Endodermal cell (in vitro differentiated cells): ENCODE results near the gene ANKIB1. TPM values are rescaled to one million over a fixed set of nuclear protein-coding genes. Genes with fewer than 3 reads are reported as not detected.

Experiments
- DNase-seq: peaks from one replicate; pipeline ENCODE4 v3.0.0-alpha.2; 2017
- H3K27ac ChIP-seq: 2 replicates; pipeline ENCODE4 v1.5.1; 2013; ENCODE audit warnings: mild to moderate bottlenecking, low read depth, low read length, moderate library complexity
- H3K27me3 ChIP-seq: 2 replicates; pipeline ENCODE4 v1.6.1; 2013; ENCODE audit warnings: mild to moderate bottlenecking, low read length, moderate library complexity; ENCODE audit not compliant: insufficient read depth, control insufficient read depth, poor library complexity, severe bottlenecking
- H3K36me3 ChIP-seq: 2 replicates; pipeline ENCODE4 v1.7.0; 2013; ENCODE audit warnings: mild to moderate bottlenecking, low read length, moderate library complexity; ENCODE audit not compliant: control insufficient read depth, insufficient read depth
- H3K4me1 ChIP-seq: one replicate; pipeline ENCODE4 v1.7.0; 2013; ENCODE audit warnings: low read length; ENCODE audit not compliant: control insufficient read depth, insufficient read depth
- H3K4me3 ChIP-seq: 2 replicates; pipeline ENCODE4 v1.5.1; 2013; ENCODE audit warnings: mild to moderate bottlenecking, low read length, moderate library complexity
- H3K9ac ChIP-seq: 2 replicates; pipeline ENCODE4 v1.6.1; 2013; ENCODE audit warnings: mild to moderate bottlenecking, low read length, moderate library complexity; ENCODE audit not compliant: poor library complexity, severe bottlenecking; ENCODE audit errors: extremely low read depth
- H3K9me3 ChIP-seq: 2 replicates; pipeline ENCODE4 v1.6.1; 2013; ENCODE audit warnings: mild to moderate bottlenecking, low read length, moderate library complexity; ENCODE audit not compliant: control insufficient read depth
- H3K27ac Mint-ChIP-seq: 2 replicates; pipeline ENCODE4 v1.8.0; 2020; ENCODE audit warnings: mixed read lengths
- H3K27me3 Mint-ChIP-seq: 2 replicates; pipeline ENCODE4 v1.8.0; 2021; ENCODE audit warnings: mild to moderate bottlenecking, mixed read lengths; ENCODE audit not compliant: insufficient read depth
- H3K36me3 Mint-ChIP-seq: 2 replicates; pipeline ENCODE4 v1.8.0; 2020; ENCODE audit warnings: low read depth, mixed read lengths
- H3K4me1 Mint-ChIP-seq: 2 replicates; pipeline ENCODE4 v1.8.0; 2020; ENCODE audit warnings: mixed read lengths
- H3K4me3 Mint-ChIP-seq: 2 replicates; pipeline ENCODE4 v1.8.0; 2020; ENCODE audit warnings: mild to moderate bottlenecking, moderate library complexity, mixed read lengths
- H3K9me3 Mint-ChIP-seq: 2 replicates; pipeline ENCODE4 v1.8.0; 2020; ENCODE audit warnings: mild to moderate bottlenecking, mixed read lengths
- CTCF ChIP-seq: fragments of 200-600 bp; sonication (generic); conservative IDR thresholded peaks from 2 replicates; pipeline ENCODE4 v1.5.0; 2021; ENCODE audit warnings: antibody characterized with exemption, mild to moderate bottlenecking
- WGBS, 2 experiments: methylation state at CpG; one replicate each; pipeline versions ENCODE4 v1.1.5 to v1.1.7; 2013; ENCODE audit warnings: missing lambda C conversion rate in 2 of 2, mixed read lengths in 1 of 2; ENCODE audit not compliant: insufficient coverage in 1 of 2, insufficient read length in 1 of 2; 5-methylcytosine and 5-hydroxymethylcytosine counted together
- total RNA-seq, 2 donors: library from RNA; stranded (reverse); fragmentation: NEBNext Ultra II Directional in 1 of 2; extraction: Animal tissue kit (Norgen Biotek cat#: 25700) in 1 of 2; gene quantifications; 2 replicates in 1 of 2; 3 replicates in 1 of 2; pipeline ENCODE4 v1.2.1, GENCODE V29; 2021

ANKIB1 gene
- total RNA-seq, 2 donors from 2014 or later, result 51.4 to 60.7 TPM

- Histone ChIP-seq H3K9me3 (no peaks in the 10 kb centered on the region), H3K9ac (no peak overlapping the region), H3K27ac (no peak overlapping the region), H3K4me1 (no peaks in the 10 kb centered on the region), H3K36me3 (no peaks in the 10 kb centered on the region), H3K4me3 (no peak overlapping the region), H3K27me3 (no peaks in the 10 kb centered on the region)
- Mint-ChIP-seq H3K27me3 (no peaks in the 10 kb centered on the region), H3K4me3 (no peak overlapping the region), H3K36me3 (peaks cover 18% of the 10 kb centered on the region), H3K9me3 (peaks cover 4% of the 10 kb centered on the region), H3K27ac (no peak overlapping the region), H3K4me1 (no peaks in the 10 kb centered on the region)
- no peak for TF ChIP-seq CTCF
- no peak for DNase-seq
- 98 to 100% methylated on average over 1 to 2 of the region's 2 CpGs for WGBS, 2 experiments
Observed at GRCh38 chr7:92259610-92260247, 14.0 kb downstream of the ANKIB1 start.

DNA sequence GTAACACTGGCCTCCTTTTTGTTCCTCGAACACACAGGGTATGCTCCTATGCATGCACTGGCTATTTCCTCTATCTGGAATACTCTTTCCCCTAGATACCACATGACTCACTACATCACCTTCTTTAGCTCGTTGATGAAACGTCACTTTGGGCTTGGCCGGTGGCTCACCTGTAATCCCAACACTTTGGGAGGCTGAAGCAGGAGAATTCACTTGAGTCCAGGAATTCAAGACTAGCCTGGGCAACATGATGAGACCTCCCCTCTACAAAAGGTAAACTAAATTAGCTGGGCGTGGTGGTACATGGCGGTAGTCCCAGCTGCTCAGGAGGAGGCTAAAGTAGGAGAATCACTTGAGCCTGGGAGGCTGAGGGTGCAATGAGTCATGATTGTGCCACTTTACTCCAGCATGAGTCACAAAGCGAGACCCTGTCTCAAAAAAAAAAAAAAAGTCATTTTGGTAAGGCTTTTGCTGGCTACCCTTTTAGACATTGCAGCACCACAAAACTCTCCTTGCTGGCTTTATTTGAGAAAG, 14.5 kb downstream of the ANKIB1 start:
- no peaks in the 10 kb centered on the region for H3K36me3 ChIP-seq
- Mint-ChIP-seq H3K4me1 (no peaks in the 10 kb centered on the region), H3K27ac (no peak overlapping the region), H3K4me3 (no peak overlapping the region), H3K27me3 (no peaks in the 10 kb centered on the region), H3K36me3 (peaks cover 14% of the 10 kb centered on the region), H3K9me3 (no peaks in the 10 kb centered on the region)
- H3K4me1 ChIP-seq, result no peaks in the 10 kb centered on the region
- no peak for DNase-seq
- H3K9ac ChIP-seq, result no peak overlapping the region
- no peaks in the 10 kb centered on the region for H3K9me3 ChIP-seq
- 88 to 93% methylated on average over 7 of the region's 7 CpGs for WGBS, 2 experiments
- H3K4me3 ChIP-seq, result no peak overlapping the region
- H3K27ac ChIP-seq, result no peak overlapping the region
- TF ChIP-seq CTCF, result no peak
- H3K27me3 ChIP-seq, result no peaks in the 10 kb centered on the region

GRCh38 chr7:92266415-92267241, 20.9 kb downstream of the ANKIB1 start:
- Histone ChIP-seq H3K9me3 (no peaks in the 10 kb centered on the region), H3K9ac (no peak overlapping the region), H3K27ac (no peak overlapping the region), H3K36me3 (no peaks in the 10 kb centered on the region), H3K27me3 (no peaks in the 10 kb centered on the region), H3K4me1 (no peaks in the 10 kb centered on the region), H3K4me3 (no peak overlapping the region)
- Mint-ChIP-seq H3K27me3 (no peaks in the 10 kb centered on the region), H3K36me3 (peaks cover 2% of the 10 kb centered on the region), H3K4me3 (no peak overlapping the region), H3K27ac (no peak overlapping the region), H3K4me1 (no peaks in the 10 kb centered on the region), H3K9me3 (no peaks in the 10 kb centered on the region)
- TF ChIP-seq CTCF, result peak; percentile 35
- WGBS, 2 experiments, result 95% methylated on average over 3 to 5 of the region's 5 CpGs
- no peak for DNase-seq
